Measurements from ENCODE around the gene TES. TPM values are rescaled to one million over a fixed set of nuclear protein-coding genes. Genes with fewer than 3 reads are reported as not detected.
A peak's percentile ranks its signal among the peaks of the same experiment; 100 is the strongest.
"Not testable (repeated sequence)": the region's sequence is repeated elsewhere in the genome, so short reads cannot be mapped to it uniquely, and the experiment has no call there.

The TES gene, protein sequence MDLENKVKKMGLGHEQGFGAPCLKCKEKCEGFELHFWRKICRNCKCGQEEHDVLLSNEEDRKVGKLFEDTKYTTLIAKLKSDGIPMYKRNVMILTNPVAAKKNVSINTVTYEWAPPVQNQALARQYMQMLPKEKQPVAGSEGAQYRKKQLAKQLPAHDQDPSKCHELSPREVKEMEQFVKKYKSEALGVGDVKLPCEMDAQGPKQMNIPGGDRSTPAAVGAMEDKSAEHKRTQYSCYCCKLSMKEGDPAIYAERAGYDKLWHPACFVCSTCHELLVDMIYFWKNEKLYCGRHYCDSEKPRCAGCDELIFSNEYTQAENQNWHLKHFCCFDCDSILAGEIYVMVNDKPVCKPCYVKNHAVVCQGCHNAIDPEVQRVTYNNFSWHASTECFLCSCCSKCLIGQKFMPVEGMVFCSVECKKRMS
- not detected for polyA plus RNA-seq (2012; ENCODE audit: insufficient read depth, insufficient read length)

DNA sequence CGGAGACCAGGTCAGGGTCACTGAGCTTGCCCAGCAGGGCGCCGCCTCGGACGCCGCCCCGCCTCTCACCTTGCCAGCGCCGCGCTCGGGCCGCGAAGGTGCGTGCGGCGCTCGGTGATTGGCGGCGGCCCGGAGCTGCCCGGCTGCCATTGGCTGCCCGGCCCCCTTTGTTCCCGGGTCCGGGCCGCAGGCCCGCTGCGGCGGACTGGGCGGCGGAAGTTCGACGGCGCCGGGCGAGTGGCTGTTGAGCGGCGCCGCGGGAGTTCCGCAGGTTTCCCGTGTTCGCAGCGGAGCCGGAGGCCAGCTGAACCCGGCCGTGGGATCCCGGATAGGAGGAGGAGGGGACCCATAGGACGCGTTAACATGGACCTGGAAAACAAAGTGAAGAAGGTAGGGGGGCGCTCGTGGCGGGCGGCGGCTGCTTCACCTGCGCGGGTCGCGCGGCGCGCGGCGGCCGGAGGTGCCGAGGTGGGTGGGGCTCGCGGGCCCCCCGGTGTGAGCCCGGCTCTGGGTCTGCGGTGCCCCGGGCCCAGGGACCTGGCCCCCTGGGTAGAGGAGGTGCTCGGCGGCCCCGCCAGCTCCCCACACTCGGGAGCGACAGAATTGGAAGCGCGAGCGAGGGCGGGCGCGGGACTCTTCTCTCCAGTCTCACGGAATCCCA is at the start of gene TES:
Gene TES (plus strand): TSS at position 195 of the 661 bp plus-strand sequence. CDS start 169 bp downstream, at position 364.
- no peak within 1 kb of the TSS for H3K4me3 ChIP-seq (ENCODE audit: low read length)
- no peak for DNase-seq (ENCODE audit: low read depth, low spot score)

- H3K4me3 ChIP-seq (ENCODE audit: low read length), result no peak overlapping the region
- no peak for DNase-seq (ENCODE audit: low read depth, low spot score)
Measured at GRCh38 chr7:116161728-116162127, 48.6 kb upstream of the TES start.

DNA sequence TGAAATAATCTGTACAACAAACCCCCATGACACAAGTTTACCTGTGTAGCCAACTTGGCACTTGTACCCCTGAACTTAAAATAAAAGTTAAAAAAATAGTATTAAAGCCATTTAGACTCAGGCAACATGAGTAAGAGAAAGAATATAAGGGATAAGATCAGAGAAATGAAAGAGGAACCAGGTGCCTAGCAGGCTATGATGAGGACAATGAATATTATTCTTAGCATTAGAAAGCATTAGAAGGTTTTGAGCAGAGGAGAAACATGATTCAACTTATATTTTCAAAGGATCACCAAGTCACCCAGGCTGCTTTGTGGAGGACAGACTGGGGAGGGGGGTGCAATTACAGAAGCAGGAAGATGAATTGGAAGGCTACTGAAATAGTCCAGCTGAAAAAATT is 48.1 kb upstream of the TES start:
- H3K4me3 ChIP-seq (ENCODE audit: low read length), result no peak overlapping the region
- DNase-seq (ENCODE audit: low read depth, low spot score), result no peak

GRCh38 chr7:116162992-116163391 is 47.3 kb upstream of the TES start:
- H3K4me3 ChIP-seq (ENCODE audit: low read length), result no peak overlapping the region
- no peak for DNase-seq (ENCODE audit: low read depth, low spot score)

GRCh38 chr7:116164552-116165306 is 45.6 kb upstream of the TES start:
- H3K4me3 ChIP-seq (ENCODE audit: low read length), result no peak overlapping the region
- DNase-seq (ENCODE audit: low read depth, low spot score), result no peak

DNA sequence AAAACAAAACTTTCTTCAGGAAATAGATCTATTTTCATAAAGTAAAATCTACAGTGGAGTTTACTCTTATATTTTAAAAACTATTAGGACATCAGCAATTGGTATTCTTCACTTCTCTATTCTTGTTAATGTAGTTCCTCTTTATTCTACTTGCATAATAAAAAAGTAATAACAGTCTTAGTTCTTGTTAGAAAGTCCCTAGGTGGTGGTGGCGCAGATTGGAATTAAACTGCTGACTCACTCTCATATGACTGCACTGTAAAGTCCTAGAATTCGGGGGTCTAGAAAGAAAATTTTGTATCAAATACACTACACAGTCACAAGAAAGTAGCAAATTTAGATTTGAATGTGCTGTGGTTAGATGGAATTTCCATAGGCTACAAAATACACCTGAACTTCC is 44.6 kb upstream of the TES start:
- no peak for DNase-seq (ENCODE audit: low read depth, low spot score)
- no peak overlapping the region for H3K4me3 ChIP-seq (ENCODE audit: low read length)

- no peak overlapping the region for H3K4me3 ChIP-seq (ENCODE audit: low read length)
- no peak for DNase-seq (ENCODE audit: low read depth, low spot score)
Measured at GRCh38 chr7:116166156-116166555, 44.2 kb upstream of the TES start.

DNA sequence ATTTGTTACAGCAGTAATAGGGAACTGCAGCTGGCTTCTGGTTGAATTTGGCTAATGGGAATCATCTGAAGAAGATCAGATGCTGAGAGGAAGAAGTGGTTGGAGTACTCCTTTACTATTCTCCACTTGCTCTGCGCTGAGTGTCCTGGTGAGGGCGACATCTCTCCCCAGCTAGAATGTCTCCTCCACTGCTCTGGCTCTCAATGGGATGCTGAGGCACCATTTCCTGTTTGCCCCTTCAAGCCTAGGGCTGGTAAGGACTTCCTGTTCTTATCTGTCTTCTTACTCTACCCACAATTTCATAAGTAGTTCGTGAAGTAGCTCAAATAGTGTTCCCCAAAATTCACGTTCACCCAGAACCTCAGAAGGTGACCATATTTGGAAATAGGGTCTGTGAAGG is 43.2 kb upstream of the TES start:
- DNase-seq (ENCODE audit: low read depth, low spot score), result peak; percentile 39
- no peak overlapping the region for H3K4me3 ChIP-seq (ENCODE audit: low read length)

DNA sequence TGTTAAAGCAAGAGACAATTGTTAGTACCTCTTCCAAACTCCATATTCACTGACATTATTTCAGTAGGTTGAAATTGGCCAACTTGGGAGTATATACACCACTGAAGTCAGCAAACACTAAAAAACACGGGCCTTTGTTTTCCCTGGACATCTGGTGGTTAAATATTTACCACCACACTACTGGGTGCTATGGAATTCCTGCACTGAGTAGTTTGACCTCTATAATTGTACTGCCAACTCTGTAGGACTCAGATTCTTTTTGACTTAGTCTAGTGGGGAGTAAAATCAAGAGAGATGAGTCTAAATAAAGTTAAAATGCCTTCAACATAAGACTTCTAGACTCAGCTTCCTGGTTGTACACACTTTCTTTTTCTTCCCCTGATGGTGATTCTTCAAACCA is 41.3 kb upstream of the TES start:
- H3K4me3 ChIP-seq (ENCODE audit: low read length), result no peak overlapping the region
- no peak for DNase-seq (ENCODE audit: low read depth, low spot score)

DNA sequence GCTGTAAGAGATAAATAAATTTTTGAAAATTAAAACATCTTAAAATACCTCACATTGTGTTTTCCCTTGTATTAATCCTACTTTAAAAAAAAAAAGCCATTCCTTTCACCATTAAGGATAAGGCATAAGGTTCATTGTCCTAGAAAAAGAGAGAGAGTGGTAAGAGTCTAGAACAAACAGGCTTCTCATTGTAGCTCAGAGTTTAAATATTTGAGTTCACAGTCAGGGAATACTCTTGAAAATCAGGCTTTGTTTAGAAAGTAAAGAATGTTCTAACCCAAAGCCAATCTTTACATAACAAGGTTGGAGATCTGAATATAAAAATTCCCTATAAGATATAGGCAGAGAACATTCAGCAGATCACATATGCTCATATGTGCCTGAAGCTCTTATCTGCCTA is 40.2 kb upstream of the TES start:
- DNase-seq (ENCODE audit: low read depth, low spot score), result no peak
- no peak overlapping the region for H3K4me3 ChIP-seq (ENCODE audit: low read length)

GRCh38 chr7:116171094-116171493 is 39.2 kb upstream of the TES start:
- DNase-seq (ENCODE audit: low read depth, low spot score), result no peak
- H3K4me3 ChIP-seq (ENCODE audit: low read length), result no peak overlapping the region

GRCh38 chr7:116172353-116172752 is 38.0 kb upstream of the TES start:
- no peak overlapping the region for H3K4me3 ChIP-seq (ENCODE audit: low read length)
- no peak for DNase-seq (ENCODE audit: low read depth, low spot score)

GRCh38 chr7:116173051-116174028 is 37.0 kb upstream of the TES start:
- DNase-seq (ENCODE audit: low read depth, low spot score), result peak; percentile 58

GRCh38 chr7:116175095-116175494 is 35.2 kb upstream of the TES start:
- H3K4me3 ChIP-seq (ENCODE audit: low read length); DNase-seq (ENCODE audit: low read depth, low spot score): not testable (repeated sequence)

More at GRCh38 chr7:116173051-116174028, 37.0 kb upstream of the TES start:
- H3K4me3 ChIP-seq (ENCODE audit: low read length), result no peak overlapping the region

GRCh38 chr7:116176226-116176625 is 34.1 kb upstream of the TES start:
- H3K4me3 ChIP-seq (ENCODE audit: low read length), result no peak overlapping the region
- no peak for DNase-seq (ENCODE audit: low read depth, low spot score)

- no peak for DNase-seq (ENCODE audit: low read depth, low spot score)
- no peak overlapping the region for H3K4me3 ChIP-seq (ENCODE audit: low read length)
Measured at GRCh38 chr7:116177009-116177408, 33.3 kb upstream of the TES start.

GRCh38 chr7:116180302-116180701 is 30.0 kb upstream of the TES start:
- peak; percentile 34 for DNase-seq (ENCODE audit: low read depth, low spot score)

DNA sequence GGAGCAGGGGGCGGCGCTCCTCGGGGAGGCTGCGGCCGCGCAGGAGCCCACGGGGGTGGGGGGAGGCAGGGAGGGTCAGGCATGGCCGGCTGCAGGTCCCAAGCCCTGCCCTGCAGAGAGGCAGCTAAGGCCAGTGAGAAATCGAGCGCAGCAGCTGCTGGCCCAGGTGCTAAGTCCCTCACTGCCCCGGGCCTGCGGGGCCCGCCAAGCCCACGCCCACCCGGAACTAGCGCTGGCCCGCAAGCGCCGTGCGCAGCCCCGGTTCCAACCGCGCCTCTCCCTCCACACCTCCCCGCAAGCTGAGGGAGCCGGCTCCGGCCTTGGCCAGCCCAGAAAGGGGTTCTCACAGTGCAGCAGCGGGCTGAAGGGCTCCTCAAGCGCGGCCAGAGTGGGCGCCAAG is 28.3 kb upstream of the TES start:
- no peak for DNase-seq (ENCODE audit: low read depth, low spot score)
- no peak overlapping the region for H3K4me3 ChIP-seq (ENCODE audit: low read length)

More at GRCh38 chr7:116180302-116180701, 30.0 kb upstream of the TES start:
- H3K4me3 ChIP-seq (ENCODE audit: low read length), result no peak overlapping the region

- no peak overlapping the region for H3K4me3 ChIP-seq (ENCODE audit: low read length)
- DNase-seq (ENCODE audit: low read depth, low spot score), result no peak
Measured at GRCh38 chr7:116185450-116185849, 24.9 kb upstream of the TES start.
